HG03095 (cell line): ENCODE results near the gene AHNAK.
"Not testable (repeated sequence)": the region's sequence is repeated elsewhere in the genome, so short reads cannot be mapped to it uniquely, and the experiment has no call there.

ENCODE experiments used
- ATAC-seq: cut with Tn5 transposase; IDR thresholded peaks from one replicate; pipeline ENCODE4 v1.9.1; 2021; ENCODE audit warnings: moderate library complexity; ENCODE audit not compliant: unreplicated experiment

AHNAK gene

DNA sequence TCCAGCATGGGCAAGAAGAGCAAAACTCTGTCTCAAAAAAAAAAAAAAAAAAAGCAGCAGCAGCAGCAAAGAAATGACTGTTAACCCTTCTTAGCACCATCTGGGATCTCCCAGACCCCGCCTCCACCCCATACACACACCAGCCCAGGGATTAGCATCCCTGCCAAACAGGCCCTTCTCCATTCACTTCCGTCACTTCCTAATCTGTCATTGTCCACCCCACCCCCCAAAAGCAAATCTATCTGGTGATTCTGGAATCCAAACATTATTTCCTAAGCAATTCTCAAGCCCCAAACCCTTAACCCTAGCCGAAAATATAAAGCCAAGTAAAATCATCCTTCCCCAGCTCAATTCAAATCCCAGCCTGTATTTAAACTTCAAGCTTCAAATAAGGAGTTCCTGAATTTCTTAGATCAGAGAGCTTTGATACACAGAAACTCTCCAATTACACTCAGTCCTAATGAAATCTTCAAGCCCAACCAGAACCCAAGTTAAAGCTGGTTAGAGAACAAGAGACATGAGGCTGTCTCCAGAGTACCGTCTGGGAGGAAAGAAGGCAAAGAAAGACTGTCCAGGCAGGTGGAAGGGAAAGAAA lies 6.0 kb upstream of the AHNAK start:
- no peak for ATAC-seq

DNA sequence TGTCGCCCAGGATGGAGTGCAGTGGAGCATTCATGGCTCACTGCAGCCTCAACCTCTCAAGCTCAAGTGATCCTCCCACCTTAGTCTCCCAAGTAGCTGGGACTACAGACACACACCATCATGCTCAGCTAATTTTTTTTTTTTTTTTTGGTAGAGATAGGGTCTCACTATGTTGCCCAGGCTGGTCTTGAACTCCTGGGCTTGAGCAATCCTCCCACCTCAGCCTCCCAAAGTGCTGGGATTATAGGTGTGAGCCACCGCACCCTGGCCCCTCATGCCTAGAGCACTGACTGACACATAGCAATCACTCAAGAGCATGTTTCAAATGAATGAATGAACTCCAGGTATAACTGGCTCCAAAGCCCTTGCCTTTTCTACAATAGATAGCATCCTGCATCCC lies 3.9 kb upstream of the AHNAK start:
- not testable (repeated sequence) for ATAC-seq

DNA sequence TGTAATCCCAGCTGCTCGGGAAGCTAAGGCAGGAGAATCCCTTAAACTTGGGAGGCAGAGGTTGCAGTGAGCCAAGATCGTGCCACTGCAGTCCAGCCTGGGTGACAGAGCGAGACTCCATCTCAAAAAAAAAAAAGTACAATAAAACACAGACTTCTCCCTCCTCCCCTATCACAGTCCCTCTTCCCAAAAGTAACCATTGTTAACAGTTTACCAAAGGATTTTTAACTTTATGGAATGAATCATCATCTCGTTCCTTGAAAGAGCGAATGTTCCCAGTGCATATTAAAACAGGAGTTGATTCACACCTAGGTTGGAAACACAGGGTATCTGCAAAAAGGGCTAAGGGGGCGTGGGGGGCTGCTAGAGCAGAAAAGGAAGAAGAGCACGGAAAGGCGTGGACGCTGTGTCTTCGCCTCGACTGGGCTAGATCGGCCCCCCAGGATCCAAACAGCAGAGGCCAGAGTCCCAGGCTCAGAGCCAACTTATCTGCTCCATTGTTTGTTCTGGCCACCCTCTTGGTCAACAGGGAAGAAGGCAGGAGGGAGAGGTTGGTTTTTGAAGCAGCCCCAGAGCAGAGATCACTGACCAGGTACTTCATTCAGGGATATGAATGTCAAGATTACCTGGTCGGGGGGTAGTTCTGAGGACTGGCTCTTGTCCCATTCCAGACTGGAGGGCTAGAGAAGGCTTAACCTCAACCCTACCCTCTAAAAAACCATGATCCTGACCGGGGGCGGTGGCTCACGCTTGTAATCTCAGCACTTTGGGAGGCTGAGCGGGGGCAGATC lies 2.1 kb upstream of the AHNAK start:
- no peak for ATAC-seq

DNA sequence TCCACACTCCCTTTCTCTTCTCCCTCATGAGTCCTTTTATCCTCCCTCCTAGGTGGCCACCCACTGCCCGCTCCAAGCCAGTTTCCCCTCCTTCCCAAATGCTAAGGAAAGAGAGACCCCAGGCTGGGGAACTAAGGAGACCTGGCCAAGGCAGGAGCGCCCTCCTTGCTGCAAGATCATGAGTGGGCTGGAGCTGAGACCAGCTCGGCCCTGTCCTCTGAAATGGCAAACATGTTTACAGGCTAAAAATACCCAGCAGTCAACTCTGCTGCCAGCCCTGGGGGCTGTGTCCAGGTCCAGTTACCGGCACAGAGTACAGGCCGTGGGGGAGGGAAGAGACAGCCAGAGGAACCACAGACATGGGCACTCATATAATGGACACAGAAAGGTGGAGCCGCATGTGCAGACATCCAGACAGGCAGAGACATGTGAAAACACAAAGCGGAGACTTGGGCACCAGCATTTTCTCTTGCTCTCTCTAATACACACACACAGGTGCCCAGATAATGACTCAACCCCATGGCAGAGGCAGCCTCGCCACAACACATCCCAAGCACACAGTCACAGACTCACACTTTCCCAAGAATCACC lies 1.2 kb upstream of the AHNAK start:
- no peak for ATAC-seq

DNA sequence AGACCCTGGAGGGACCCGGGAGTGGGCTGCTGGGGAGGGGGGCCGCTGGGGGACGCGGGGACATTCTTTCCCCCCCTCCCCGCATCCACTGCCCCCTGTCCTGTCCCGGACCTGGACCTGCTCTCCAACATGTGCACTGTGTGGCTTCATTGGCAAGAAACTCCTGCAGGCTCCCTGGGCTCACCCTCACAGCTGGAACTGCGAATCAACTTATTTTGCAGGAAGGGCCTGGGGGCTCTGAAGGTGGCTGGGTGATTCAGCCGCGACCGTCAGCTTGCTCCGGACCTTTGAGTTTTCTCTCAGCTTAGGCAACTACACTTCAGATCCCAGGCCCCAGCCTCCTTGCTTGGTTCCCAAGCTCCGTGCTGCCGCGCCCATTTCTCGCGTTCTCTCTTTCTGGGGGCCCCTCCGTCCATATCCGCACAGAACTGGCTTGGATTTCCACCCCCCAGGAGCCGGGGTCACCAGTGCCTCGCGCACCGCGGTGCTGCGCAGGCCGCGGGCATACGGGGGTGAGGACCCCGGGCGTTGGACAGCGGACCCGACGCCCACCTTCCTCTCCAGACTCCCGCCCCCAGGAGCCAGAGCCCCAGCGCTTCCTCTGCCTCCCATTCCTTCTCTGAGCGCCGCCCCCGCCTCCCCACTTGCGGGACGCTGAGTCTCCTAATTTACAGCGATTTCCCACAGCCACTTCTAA lies 471 bp upstream of the AHNAK start:
- ATAC-seq: no peak

DNA sequence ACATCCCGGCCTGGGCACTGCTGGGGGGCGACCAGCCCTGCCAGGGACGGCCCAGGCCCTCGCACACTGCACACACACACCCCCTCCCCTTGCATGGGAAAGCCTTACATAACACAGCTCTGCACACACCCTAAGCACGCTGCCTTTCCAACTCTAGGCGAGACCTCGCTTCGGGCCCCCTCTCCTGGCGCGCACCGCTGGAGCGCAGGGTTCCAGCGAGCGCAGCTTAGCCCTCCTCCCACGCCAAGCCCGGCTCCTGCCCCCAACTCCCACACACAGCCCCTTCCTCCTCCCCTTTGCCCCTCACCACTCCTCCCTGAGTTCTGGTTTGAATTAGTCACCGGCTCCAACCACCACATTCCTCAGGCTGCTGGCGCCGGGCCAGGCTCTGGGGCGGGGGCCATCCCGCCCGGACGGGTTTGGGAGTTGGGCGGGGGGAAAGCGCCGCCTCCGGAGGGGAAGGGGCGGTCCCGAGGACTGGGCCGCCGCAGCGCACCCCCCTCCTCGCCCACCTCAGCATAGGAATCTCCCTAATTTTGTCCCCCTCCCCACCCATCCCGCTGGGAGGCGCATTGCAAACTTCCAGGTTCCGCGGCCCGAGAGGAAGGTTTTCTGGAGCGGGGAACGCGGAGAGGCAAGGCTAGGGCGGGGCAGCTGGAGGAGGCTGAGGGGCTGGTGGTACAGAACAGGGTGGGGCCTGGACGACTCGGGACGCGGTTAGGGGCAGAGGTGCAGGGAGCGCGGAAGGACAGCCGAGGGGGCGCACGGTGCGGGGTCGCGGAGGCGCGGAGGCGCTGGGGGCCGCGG lies 966 bp downstream of the AHNAK start:
- no peak for ATAC-seq

DNA sequence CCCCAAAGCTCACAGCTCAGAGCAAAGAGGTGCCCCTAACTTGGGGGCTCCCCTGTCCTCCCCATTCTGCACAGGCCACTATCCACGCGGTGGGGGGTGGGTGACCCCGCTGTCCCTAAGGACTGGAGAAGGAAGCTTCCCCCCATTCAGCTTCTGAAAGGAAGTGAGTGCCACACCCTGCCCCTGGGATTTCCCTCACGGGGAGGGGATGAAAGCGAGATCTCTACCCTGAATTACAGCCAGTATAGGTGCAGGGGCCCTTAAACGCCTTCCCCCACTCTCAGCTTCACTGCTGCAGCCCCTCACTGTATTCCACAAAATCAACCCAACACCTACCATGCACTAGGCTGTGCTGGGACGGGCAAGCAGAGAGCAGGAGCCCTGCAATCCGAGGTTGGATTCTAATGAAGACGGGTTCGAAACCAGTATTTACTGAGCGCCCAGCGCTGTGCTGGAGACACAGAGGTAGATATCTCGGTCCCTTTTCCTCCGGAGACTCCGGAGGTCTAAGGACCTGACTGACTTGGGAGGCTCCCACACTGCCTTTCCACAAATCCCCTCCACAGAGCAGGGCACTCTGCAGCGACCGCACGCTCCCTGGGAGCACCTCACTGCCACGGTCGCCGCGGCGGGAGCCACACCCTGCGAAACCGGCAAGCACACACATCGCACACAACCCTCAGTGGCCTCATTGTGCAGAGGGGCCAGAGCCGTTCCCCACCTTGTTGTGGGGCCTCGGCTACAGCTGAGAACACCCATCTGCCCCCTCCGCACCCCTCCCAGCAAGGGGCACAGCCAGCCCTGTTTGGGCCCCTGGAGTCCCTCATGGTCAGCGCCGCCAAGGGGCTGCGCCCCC lies 1.8 kb downstream of the AHNAK start:
- ATAC-seq: no peak

DNA sequence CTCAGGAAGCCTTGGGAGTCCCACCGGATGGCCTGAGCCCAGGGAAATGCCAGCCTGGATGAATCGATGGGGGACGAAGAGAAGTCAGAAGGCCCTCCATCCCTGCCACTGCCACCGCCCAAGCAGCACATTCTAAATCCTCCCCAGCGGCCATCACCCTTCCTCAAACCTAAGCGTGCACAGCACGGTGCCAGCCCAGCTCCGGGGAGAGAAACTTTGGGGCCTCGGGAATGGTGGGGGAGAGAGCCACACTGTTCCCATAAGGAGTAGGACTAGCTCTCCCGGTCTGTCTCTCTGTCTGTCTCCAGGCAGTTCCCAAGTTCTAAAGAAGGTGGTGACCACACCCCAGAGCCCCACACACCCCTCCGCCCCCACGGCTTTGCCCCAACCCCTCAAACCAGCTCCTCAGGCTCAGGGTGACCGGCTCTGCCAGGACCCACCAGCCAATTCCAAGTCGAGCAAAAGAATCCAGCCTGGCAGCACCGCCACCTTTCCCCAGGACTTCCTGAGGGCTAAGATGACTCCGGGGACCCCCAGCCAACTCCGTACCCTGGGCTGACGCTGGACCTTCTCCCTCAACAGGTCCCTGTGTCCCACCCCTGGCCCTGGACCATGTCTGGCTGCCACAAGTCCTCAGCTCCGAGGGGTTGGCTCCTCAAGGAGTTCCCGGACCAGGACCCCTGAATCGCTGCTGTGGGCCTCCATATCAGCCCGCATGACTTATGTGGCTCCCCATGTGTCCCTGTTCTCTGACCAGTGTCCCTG lies 2.7 kb downstream of the AHNAK start:
- ATAC-seq: no peak

DNA sequence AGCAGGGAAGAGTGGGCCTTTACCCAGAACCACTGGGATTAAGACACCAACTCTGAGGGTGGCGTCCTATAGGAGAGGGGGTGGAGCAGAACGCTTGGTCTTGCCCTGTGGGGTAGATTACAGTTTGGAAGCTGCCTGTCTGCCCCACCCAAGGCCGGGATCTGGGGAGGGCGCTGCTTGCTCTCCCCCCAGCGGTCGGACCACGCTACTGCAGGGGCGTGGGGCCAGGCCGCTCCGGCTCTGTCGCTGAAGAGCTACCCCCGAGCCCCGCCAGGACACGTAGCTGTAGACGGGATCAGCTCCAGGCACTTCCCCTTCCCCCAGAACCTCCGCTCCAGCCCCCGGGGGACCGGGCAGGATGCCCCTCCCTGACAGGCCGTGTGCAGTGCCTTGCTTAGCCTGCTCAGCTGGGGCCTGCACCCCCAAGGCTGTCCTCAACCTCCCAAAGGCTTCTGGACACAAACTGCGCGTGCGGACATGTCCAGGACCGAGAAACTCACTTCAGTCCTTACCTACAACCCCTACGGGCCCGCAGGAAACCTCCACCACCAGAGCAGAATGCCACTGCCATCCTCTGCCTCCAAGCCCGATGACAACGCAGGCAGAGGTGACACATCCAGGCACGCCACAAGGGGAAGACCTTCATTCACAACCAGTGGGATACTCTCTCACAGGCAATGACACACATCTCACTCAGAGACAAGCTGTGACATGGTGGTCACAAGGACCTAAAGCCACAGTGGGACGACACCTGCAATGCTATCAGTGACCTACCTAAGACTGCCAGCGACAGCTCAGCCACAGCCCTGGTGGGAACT lies 3.6 kb downstream of the AHNAK start:
- ATAC-seq: no peak

DNA sequence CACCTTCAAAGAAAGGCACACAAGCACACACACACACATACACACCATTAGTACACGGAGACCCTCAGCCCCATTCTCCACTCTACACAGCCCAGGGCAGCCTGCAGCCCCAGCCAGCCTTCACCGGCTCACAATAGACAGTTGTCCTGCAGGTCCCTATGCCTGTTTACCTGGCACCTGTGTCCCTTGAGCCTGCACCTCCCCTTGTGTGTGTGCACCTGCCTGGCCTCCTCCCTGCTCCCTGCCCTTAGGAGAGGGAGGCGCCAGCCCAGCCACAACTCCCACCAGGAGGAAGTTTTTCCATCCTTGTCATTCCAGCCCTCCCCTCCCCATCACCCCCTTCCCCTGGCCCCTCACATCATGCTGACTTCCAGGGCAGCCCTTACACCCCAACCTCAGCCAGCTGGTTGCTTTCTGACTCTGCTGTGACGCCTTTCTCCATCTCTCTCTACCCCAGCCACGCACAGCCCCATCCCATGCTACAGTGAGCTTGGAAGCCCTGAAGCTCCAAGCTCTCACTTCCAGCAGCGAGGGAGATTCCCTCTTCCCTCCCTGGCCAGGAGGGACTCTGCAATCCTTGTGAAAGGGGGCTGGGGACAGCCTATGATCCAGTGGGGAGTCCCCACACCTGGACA lies 4.4 kb downstream of the AHNAK start:
- ATAC-seq: no peak

DNA sequence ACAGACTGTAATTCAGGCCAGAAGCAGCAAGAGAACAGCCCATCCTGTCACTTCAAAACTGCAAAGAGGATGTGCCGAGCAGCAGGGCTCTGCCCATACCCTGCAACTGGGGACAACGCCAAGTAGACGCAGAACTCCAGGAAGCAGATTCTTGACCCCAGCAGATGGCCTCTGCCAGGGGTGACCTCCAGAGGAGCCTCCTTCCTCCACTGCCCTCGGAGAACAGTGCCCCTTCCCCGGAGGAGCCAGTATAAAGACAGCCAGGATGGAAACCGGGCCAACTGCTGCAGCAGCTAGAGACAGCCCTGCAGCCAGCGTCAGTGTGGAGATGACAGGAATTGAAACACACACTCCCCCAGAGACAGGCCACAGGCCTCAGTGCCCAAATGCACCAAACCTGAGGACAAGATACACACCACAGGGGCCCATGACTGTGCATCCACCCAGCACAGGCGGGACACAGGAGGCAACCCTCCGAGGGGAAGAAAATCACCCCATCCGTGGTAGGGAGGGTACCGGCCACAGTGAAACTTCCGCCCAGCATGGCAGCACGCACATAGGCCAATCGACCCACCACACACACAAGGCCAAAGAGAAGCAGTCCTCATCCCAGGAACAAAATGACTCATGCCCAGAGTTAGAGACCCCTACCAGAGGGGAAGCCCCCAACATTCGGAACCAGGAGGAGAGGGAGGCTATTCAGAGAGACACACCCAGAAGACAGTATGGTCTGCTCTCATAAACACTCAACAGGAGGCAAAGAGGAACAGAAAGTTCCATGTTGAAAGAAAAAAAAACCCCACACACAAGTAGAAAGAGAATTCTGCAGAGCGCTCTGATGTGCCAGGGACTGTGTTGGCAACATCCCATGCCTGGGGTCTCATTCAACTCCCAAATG lies 5.6 kb downstream of the AHNAK start:
- ATAC-seq: peak; percentile 49

DNA sequence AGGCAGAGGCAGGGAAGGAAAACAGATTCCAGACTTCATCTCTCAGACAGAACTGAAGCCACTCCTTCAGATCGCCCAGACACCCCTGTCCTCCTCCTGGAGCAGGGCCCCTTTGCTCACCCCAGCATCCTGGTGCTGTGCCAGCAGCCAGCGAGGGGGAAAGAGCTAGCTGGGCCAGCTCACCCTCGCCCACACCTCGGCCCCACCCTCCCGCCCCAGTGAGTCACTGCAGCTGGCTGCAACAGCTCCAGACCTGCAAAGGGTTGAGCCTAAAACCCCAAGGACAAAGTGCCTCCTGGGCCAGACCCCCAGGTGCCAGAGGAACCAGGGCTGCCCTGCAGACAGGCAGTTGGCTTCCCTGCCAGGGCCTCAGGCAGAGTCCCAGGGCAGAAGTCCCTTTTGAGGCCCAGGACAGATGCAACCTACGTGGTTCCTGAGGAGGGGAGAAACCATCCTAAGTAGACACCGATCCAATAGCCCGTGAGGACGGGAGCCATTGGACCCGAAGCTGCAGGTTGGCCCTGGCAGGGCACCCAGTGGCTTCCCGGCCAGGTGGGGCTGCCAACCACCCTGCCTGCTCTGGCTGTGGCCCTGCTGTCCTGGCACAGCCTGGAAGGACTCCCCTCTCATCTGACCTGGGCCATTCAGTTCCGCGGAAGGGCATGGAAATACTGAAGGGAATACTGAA lies 7.2 kb downstream of the AHNAK start:
- ATAC-seq: no peak

DNA sequence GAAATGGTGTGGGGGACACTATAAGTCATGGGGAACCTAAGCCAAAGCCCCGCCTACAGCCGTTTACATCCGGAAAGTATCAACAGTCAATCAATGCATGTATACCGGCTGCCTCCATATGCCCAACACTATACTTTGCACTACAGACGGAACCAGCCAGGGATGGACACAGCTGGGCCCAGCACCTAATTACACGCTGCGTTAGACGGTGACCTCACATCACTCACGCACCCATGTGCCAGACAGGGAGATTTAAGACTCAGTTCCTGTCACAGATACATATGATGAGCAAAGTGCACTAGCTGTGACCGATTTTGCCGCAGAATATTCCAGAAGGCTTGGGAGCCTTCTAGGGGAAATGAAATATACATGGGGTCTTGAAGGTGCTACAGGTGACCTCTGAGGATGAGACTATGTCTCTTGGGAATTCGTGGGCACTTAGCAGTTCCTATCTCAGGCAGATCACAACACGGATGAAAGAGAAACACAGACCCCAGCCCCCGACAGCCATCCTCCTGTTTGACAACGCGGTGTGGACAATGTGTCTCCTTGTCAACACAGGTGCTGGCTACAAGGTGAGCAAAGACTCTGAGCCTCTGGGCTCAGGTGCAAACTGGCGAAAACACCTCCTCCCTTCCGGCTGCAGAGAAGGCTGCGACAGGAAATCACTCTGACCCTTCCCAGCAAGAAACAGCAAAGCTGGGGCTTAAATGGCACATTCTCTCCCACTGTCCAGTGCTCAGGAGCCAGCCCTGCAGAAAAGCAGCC lies 8.0 kb downstream of the AHNAK start:
- ATAC-seq: no peak

DNA sequence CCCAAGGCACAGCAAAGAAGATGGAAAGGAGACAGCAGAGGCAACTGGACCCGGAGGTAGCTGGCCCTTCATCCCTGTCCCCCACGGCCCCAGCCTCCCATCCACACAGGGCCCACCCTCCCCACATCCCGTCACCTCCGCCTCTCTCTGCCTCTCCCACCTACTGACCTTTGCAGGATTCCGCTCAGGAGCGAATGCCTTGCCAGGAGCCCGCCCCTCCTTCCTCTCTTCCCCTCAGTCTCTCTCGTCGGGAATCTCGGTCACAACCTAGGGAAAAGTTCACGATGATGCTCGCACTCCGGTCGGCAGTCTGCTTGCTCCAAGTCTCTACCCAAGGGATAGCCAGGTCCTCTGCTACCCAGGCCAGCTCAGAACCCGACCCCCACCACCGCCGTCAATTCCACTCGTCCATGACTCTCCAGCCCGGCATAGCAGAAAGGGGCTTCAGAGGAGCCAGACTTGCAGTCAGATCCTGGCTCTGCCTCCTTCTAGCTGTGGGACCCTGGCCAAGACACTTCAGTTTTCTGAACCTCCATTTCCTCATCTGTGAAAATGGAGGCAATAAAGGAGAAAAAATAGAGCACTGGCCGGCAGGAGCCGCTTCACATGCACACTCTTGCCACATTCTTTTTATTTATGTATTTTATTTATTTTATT lies 10.2 kb downstream of the AHNAK start:
- no peak for ATAC-seq

DNA sequence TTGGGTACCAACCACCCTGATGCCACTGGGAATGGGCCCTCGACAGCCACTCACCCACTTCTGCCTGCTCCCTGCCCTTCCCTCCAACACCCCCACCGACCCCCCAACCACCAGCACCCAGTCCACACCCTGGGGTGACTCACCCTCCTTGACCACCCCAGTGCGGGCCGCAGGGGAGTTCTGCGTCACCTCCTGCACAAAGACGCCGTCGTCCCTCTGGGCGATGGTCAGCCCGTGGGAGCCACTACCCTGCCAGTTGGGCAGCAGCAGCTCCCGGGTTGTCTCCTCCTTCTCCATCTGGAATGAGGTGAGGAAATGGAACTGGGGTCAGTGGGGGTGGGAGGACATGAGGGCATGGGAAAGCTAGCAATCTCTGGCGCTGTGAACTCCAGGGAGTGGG lies 10.8 kb downstream of the AHNAK start:
- ATAC-seq: no peak
